ENCODE data around the gene HEY2.

GRCh38 chr6:125793863-125794262 is 44.4 kb downstream of the HEY2 start:
- TF ChIP-seq, protein P1, sequence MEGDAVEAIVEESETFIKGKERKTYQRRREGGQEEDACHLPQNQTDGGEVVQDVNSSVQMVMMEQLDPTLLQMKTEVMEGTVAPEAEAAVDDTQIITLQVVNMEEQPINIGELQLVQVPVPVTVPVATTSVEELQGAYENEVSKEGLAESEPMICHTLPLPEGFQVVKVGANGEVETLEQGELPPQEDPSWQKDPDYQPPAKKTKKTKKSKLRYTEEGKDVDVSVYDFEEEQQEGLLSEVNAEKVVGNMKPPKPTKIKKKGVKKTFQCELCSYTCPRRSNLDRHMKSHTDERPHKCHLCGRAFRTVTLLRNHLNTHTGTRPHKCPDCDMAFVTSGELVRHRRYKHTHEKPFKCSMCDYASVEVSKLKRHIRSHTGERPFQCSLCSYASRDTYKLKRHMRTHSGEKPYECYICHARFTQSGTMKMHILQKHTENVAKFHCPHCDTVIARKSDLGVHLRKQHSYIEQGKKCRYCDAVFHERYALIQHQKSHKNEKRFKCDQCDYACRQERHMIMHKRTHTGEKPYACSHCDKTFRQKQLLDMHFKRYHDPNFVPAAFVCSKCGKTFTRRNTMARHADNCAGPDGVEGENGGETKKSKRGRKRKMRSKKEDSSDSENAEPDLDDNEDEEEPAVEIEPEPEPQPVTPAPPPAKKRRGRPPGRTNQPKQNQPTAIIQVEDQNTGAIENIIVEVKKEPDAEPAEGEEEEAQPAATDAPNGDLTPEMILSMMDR (IDR thresholded peaks at IDR 0.05), result no peak
- no peak for TF ChIP-seq EZH2 (IDR thresholded peaks at IDR 0.05; ENCODE audit: borderline replicate concordance, insufficient read depth, low read depth, low read length, poor library complexity, severe bottlenecking)
